GM12873 (cell line): Measurements from ENCODE around the gene DDX28.

Experiments used
- CTCF ChIP-seq: IDR thresholded peaks from 2 replicates; pipeline ENCODE4 v1.5.1; 2012; ENCODE audit warnings: low read depth, mild to moderate bottlenecking, moderate library complexity, low read length, control low read depth; ENCODE audit not compliant: insufficient read depth; ENCODE audit errors: missing control alignments

DDX28 gene

GRCh38 chr16:68035227-68035626 is 12.2 kb upstream of the DDX28 start:
- TF ChIP-seq CTCF, result no peak

- no peak for TF ChIP-seq CTCF
Measured at GRCh38 chr16:68033101-68033500, 10.1 kb upstream of the DDX28 start.

- no peak for TF ChIP-seq CTCF
Measured at GRCh38 chr16:68031951-68032350, 8.9 kb upstream of the DDX28 start.

- TF ChIP-seq CTCF, result no peak
Measured at GRCh38 chr16:68028996-68029395, 6.0 kb upstream of the DDX28 start.

GRCh38 chr16:68022278-68022727 is 729 bp downstream of the DDX28 start:
- no peak for TF ChIP-seq CTCF

- TF ChIP-seq CTCF, result no peak
Measured at GRCh38 chr16:68021490-68021889, 1.5 kb downstream of the DDX28 start.

- TF ChIP-seq CTCF, result no peak
Measured at GRCh38 chr16:68019167-68019680, 3.8 kb downstream of the DDX28 start.
